Ishikawa (cell line): ENCODE results near the gene ATP13A3.

Experiments
- CEBPB ChIP-seq: IDR thresholded peaks from 2 replicates; pipeline ENCODE4 v1.6.1; 2012
- CREB1 ChIP-seq: IDR thresholded peaks from 2 replicates; pipeline ENCODE4 v1.6.1; 2012; ENCODE audit warnings: low read depth
- EGR1 ChIP-seq: IDR thresholded peaks from 2 replicates; pipeline ENCODE4 v1.6.1; 2012
- EP300 ChIP-seq: IDR thresholded peaks from 2 replicates; pipeline ENCODE4 v1.6.1; 2012; ENCODE audit warnings: borderline replicate concordance
- FOXM1 ChIP-seq: IDR thresholded peaks from 2 replicates; pipeline ENCODE4 v1.6.1; 2012; ENCODE audit warnings: low read depth, borderline replicate concordance
- NFIC ChIP-seq: IDR thresholded peaks from 2 replicates; pipeline ENCODE4 v1.6.1; 2012
- RAD21 ChIP-seq: IDR thresholded peaks from 2 replicates; pipeline ENCODE4 v1.6.1; 2012; ENCODE audit warnings: low read depth
- TAF1 ChIP-seq: IDR thresholded peaks from 2 replicates; pipeline ENCODE4 v1.6.1; 2012; ENCODE audit warnings: low read depth, mild to moderate bottlenecking
- TCF12 ChIP-seq: IDR thresholded peaks from 2 replicates; pipeline ENCODE4 v1.6.1; 2012; ENCODE audit warnings: low read depth
- TEAD4 ChIP-seq: IDR thresholded peaks from 2 replicates; pipeline ENCODE4 v1.6.1; 2012
- YY1 ChIP-seq: IDR thresholded peaks from 2 replicates; pipeline ENCODE4 v1.6.1; 2012; ENCODE audit warnings: low read depth
- ZBTB7A ChIP-seq: IDR thresholded peaks from 2 replicates; pipeline ENCODE4 v1.6.1; 2012; ENCODE audit warnings: low read depth
- TF ChIP-seq, protein P1 (sequence below): IDR thresholded peaks from 2 replicates; pipeline ENCODE4 v1.6.1; 2012
- TF ChIP-seq, protein P2 (sequence below): IDR thresholded peaks from 2 replicates; pipeline ENCODE4 v1.6.1; 2012
- TF ChIP-seq, protein P3 (sequence below): IDR thresholded peaks from 2 replicates; pipeline ENCODE4 v1.6.1; 2012; ENCODE audit warnings: low read depth, mild to moderate bottlenecking

ATP13A3 gene

DNA sequence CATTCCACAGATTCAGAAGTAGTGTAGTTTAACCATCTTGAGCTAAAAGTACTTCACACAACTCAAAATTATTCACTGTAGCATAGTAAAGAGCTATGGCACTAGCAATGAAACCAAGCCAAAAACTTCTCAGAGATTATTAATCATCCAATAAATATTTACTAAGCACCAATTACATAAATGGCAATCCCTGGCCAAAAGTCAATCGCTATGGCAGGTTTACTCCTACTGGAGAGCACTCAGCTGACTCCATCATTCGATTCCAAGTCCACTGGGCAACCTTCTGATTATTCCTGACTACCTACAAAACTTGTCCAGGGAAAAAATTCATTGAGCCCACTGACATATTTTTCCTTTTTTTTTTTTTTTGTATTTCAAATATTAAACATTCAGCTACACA lies 23.9 kb downstream of the ATP13A3 start:
- TF ChIP-seq TAF1 (no peak), YY1 (no peak), EGR1 (no peak), NFIC (no peak), CREB1 (no peak), CEBPB (no peak), ZBTB7A (no peak), FOXM1 (no peak), TEAD4 (no peak), RAD21 (no peak), EP300 (no peak), TCF12 (no peak)
- TF ChIP-seq, protein P1, sequence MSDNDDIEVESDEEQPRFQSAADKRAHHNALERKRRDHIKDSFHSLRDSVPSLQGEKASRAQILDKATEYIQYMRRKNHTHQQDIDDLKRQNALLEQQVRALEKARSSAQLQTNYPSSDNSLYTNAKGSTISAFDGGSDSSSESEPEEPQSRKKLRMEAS = no peak
- TF ChIP-seq, protein P2, sequence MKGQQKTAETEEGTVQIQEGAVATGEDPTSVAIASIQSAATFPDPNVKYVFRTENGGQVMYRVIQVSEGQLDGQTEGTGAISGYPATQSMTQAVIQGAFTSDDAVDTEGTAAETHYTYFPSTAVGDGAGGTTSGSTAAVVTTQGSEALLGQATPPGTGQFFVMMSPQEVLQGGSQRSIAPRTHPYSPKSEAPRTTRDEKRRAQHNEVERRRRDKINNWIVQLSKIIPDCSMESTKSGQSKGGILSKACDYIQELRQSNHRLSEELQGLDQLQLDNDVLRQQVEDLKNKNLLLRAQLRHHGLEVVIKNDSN = no peak
- TF ChIP-seq, protein P3, sequence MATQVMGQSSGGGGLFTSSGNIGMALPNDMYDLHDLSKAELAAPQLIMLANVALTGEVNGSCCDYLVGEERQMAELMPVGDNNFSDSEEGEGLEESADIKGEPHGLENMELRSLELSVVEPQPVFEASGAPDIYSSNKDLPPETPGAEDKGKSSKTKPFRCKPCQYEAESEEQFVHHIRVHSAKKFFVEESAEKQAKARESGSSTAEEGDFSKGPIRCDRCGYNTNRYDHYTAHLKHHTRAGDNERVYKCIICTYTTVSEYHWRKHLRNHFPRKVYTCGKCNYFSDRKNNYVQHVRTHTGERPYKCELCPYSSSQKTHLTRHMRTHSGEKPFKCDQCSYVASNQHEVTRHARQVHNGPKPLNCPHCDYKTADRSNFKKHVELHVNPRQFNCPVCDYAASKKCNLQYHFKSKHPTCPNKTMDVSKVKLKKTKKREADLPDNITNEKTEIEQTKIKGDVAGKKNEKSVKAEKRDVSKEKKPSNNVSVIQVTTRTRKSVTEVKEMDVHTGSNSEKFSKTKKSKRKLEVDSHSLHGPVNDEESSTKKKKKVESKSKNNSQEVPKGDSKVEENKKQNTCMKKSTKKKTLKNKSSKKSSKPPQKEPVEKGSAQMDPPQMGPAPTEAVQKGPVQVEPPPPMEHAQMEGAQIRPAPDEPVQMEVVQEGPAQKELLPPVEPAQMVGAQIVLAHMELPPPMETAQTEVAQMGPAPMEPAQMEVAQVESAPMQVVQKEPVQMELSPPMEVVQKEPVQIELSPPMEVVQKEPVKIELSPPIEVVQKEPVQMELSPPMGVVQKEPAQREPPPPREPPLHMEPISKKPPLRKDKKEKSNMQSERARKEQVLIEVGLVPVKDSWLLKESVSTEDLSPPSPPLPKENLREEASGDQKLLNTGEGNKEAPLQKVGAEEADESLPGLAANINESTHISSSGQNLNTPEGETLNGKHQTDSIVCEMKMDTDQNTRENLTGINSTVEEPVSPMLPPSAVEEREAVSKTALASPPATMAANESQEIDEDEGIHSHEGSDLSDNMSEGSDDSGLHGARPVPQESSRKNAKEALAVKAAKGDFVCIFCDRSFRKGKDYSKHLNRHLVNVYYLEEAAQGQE = no peak

DNA sequence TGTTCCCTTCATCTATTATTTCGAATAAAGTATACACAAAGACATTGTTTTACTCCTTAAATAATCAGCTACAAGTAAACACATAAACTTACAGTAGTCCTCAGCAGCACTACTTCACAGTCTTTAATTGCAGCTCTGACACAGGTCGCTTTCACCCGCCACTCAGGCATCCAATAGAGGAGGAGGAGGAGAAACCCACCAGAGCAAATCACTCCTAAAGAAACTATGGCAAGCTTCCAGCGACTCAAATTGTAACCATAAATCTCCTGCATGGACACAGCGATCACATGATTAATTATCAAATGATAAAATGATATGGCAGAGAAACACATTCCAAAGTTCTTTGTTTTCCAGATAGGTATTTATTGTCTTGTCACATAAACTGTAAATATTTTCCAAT lies 26.2 kb downstream of the ATP13A3 start:
- peak; percentile 50 for TF ChIP-seq NFIC
- TF ChIP-seq, protein P2 = 0 out of 2 replicates have a peak, but pooled peaks have one; percentile 13
- no peak for TF ChIP-seq TEAD4

DNA sequence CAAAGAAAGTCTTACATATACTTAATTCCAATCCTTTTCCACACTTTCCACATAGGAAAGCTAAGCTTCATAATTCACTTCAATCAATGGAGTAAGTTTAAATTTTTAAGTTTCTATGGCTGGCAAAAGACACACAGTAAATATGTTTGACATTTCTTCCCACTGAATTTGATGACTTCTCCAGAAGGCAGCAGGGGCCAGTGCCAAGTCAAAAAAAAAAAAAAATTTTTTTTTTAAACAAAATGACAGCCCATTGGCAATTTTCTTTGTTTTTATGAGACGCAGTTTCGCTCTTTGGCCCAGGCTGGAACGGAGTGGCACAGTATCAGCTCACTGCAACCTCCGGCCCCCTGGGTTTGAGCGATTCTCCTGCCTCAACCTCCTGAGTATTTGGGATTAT lies 28.7 kb downstream of the ATP13A3 start:
- TF ChIP-seq ZBTB7A = no peak
- no peak for TF ChIP-seq TCF12
- TF ChIP-seq RAD21 = no peak
- TF ChIP-seq TAF1 = no peak
- no peak for TF ChIP-seq EGR1
- no peak for TF ChIP-seq TEAD4
- TF ChIP-seq YY1 = no peak
- TF ChIP-seq CEBPB = no peak

DNA sequence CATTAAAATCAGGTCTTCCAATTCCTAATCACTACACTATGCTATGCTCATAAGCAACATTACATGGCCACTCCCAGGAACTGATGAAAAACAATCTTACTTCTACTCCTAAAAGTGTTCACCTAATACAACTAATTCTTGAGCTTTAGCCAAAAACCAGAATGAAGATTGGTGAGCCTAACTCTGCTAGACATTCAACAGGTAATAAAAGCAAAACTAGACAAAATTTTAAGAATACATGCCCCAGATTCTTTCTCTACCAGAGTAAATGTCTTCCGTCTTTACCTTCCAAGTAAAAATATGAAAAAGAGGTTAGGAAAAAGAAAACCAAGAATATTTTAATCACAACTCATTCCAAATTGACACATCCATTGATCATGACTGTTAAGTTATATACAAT lies 31.3 kb downstream of the ATP13A3 start:
- TF ChIP-seq ZBTB7A (no peak), NFIC (no peak), FOXM1 (no peak), YY1 (no peak), TEAD4 (no peak), CEBPB (no peak), TCF12 (no peak), EP300 (no peak), CREB1 (no peak), EGR1 (no peak), TAF1 (no peak), RAD21 (no peak)
- TF ChIP-seq, protein P2 = no peak
- TF ChIP-seq, protein P1 = no peak
- TF ChIP-seq, protein P3 = no peak

DNA sequence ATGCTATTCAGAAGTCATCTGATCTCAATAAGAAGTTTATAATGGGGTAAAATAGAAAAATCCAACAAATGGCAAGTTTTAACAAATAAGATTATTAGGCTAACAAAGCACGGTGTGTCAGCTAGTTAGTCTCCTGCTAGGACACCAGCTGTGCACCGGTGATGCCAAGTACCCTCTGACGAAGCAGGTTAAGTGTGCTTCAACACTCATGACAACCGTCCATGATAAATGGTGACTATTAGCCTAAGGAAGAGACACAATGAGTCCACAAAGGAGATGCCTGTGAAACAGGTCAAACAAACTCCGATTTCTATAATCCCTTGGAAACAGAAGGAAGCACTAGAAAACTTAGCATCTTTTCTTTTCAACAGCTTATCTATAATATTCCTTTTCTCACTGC lies 36.5 kb downstream of the ATP13A3 start:
- TF ChIP-seq TCF12 = no peak
- no peak for TF ChIP-seq ZBTB7A
- TF ChIP-seq TEAD4 = no peak
- no peak for TF ChIP-seq FOXM1

DNA sequence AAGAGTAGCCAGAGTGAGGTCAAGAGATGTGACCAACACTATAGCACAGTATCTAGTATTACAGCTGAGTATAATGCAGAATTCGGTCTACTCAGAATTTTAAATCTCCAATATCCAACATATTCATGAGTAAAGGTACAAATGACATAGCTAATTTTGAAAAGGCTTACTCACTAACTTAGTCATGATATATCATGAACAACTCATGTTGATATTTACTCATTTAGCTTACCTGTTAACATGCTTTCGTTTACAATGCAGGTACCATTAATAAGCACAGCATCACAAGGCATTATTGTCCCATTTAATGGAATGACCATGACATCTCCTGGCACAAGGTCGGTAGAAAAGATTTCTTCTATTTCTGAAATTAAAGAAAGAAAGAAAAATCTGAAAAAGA lies 36.9 kb downstream of the ATP13A3 start:
- TF ChIP-seq CREB1 (no peak), YY1 (no peak), FOXM1 (no peak), CEBPB (no peak), ZBTB7A (no peak), NFIC (no peak), TCF12 (no peak), TAF1 (no peak), EGR1 (no peak), TEAD4 (no peak), EP300 (no peak), RAD21 (no peak)
- TF ChIP-seq, protein P3 = no peak
- TF ChIP-seq, protein P2 = no peak
